ENCODE data around the gene GRAP. TPM values are rescaled to one million over a fixed set of nuclear protein-coding genes. Genes with fewer than 3 reads are reported as not detected.

Gene GRAP
- total and polyA plus RNA-seq, 9 donors: 0.61 to 7.2 (median 2.5) TPM

DNA sequence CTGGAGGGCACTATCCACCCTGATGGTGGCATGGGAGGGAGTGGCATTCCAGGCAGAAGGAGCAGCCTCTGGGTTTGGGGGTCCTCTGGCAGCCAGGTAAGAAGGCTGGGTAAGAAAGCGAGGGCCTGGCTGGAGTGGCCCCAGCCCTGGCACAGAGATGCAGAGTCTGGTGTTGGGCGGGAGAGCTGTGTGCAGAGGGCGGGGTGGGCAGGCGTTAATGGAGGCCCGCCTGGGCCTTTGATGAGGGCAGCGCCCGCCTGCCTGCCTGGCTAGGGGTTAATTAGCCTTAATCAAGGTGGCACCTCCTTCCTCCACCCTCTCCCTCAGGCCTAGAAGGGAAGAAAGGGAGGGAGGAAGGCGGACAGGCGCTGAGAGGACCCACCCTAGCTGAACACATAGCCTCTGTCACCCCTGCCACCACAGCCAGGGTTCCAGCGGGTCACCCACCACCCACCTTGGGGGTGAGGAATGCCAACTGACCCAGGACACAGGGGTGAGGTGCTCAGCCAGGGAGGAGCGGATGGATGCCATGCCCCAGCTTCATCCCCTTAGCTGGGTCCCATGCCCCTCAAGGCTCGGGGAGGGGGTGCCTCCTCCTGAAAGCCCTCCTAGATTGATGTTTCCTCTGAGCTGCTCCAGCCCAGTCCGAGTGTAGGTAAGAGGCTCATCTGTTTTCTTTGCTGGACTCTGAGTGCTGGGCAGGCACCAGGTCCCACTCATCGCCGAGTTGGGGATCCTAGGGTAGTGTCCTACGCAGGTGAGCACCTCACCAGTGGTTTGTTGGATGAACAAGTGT, 28.8 kb downstream of the GRAP start:
- H3K4me1 ChIP-seq (ENCODE audit: insufficient read depth): no peaks in the 10 kb centered on the region
- no peak for TF ChIP-seq POLR2A (IDR thresholded peaks at IDR 0.05)
- TF ChIP-seq EP300 (IDR thresholded peaks at IDR 0.05): no peak
- TF ChIP-seq, protein P1, sequence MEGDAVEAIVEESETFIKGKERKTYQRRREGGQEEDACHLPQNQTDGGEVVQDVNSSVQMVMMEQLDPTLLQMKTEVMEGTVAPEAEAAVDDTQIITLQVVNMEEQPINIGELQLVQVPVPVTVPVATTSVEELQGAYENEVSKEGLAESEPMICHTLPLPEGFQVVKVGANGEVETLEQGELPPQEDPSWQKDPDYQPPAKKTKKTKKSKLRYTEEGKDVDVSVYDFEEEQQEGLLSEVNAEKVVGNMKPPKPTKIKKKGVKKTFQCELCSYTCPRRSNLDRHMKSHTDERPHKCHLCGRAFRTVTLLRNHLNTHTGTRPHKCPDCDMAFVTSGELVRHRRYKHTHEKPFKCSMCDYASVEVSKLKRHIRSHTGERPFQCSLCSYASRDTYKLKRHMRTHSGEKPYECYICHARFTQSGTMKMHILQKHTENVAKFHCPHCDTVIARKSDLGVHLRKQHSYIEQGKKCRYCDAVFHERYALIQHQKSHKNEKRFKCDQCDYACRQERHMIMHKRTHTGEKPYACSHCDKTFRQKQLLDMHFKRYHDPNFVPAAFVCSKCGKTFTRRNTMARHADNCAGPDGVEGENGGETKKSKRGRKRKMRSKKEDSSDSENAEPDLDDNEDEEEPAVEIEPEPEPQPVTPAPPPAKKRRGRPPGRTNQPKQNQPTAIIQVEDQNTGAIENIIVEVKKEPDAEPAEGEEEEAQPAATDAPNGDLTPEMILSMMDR (IDR thresholded peaks at IDR 0.05): no peak
- H3K36me3 ChIP-seq: no peaks in the 10 kb centered on the region
- no peaks in the 10 kb centered on the region for H3K9me3 ChIP-seq
- no peak overlapping the region for H3K4me3 ChIP-seq
- H3K27me3 ChIP-seq: no peaks in the 10 kb centered on the region
- no peak overlapping the region for H3K27ac ChIP-seq
- intact Hi-C loops (cut with DNase I): no loop called here
- peak in 1 of 5 donors; percentile 12 for DNase-seq
- WGBS, 3 donors: 83 to 86% (median 85%) methylated on average over 15 to 16 of the region's 16 CpGs

DNA sequence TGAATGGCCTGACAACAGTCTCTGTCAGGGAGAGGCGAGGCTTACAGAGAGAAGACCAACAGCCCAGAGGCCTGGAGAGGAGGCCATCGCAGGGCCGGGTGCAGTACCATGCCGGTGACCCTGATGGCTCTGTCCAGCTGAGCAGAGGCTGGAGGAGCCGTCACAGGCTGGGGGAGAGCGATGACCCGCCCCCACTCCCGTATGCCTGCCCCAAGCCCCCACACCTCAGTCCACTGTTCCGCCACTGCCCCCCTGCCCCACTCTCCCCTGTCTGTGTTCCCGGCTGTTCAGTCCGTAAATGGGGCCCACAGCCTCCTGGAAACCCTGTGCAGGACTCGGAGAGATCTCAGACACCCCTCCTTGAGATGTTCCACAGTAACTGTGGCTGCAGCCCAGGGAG, 29.4 kb downstream of the GRAP start:
- DNase-seq: peak in 1 of 5 donors; percentile 9
- no peak overlapping the region for H3K27ac ChIP-seq
- H3K4me3 ChIP-seq: no peak overlapping the region
- no peaks in the 10 kb centered on the region for H3K36me3 ChIP-seq
- intact Hi-C loops (cut with DNase I): no loop called here
- TF ChIP-seq EP300 (IDR thresholded peaks at IDR 0.05): no peak
- TF ChIP-seq, protein P1 (IDR thresholded peaks at IDR 0.05): no peak
- TF ChIP-seq POLR2A (IDR thresholded peaks at IDR 0.05): no peak
- no peaks in the 10 kb centered on the region for H3K4me1 ChIP-seq (ENCODE audit: insufficient read depth)
- 69 to 75% (median 69%) methylated on average over 12 of the region's 12 CpGs for WGBS, 3 donors
- H3K9me3 ChIP-seq: no peaks in the 10 kb centered on the region
- H3K27me3 ChIP-seq: no peaks in the 10 kb centered on the region

DNA sequence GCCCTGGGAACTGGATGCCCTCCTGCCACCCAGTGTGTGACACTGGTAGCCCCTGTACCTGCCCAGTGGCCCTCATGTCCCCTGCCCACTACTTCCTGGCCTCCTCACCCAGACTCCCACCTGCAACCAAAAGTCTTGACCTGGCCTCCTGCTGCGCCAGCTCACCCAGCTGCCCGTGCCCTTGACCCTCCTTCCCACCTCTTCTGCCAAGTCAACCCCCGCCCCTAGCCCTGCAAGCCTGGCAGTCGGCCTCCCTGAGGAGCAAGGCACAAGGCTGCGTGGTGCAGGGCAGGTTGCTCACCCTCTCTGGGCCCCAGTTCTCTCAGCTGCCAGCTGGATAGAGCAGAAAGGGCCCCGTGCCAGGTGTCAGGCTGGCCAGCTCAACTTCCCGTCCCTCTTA, 29.9 kb downstream of the GRAP start:
- Histone ChIP-seq H3K27me3 (no peaks in the 10 kb centered on the region), H3K4me1 (ENCODE audit: insufficient read depth) (no peaks in the 10 kb centered on the region), H3K27ac (no peak overlapping the region), H3K4me3 (no peak overlapping the region), H3K9me3 (no peaks in the 10 kb centered on the region), H3K36me3 (no peaks in the 10 kb centered on the region)
- intact Hi-C loops (cut with DNase I): no loop called here
- peak in 1 of 5 donors; percentile 14 for DNase-seq
- WGBS, 3 donors: 65 to 71% (median 70%) methylated on average over 7 of the region's 7 CpGs
- TF ChIP-seq EP300 (IDR thresholded peaks at IDR 0.05): no peak
- no peak for TF ChIP-seq POLR2A (IDR thresholded peaks at IDR 0.05)
- TF ChIP-seq, protein P1 (IDR thresholded peaks at IDR 0.05): no peak

DNA sequence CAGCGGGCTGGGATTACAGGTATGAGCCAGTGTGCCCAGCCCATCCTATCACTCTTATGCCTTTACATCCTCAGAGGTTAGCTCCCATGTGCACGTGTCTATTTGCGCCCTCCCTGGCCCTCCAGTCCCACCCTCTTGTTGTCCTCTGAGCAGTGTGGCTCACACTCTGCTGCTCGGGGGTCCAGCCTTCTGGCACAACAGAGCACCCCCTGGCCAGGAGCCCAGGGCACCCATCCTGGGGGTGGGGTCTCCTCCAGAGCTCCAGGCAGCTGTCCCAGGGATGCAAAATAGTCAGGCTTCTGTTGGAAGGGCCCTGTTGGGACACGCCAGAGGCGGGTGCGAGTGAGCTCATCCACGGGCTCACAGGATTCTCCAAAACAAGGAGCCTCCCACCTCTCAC, 30.5 kb downstream of the GRAP start:
- no peak overlapping the region for H3K4me3 ChIP-seq
- H3K36me3 ChIP-seq: no peaks in the 10 kb centered on the region
- 87 to 90% (median 88%) methylated on average over 8 of the region's 8 CpGs for WGBS, 3 donors
- no peaks in the 10 kb centered on the region for H3K27me3 ChIP-seq
- peak in 1 of 5 donors; percentile 7 for DNase-seq
- H3K9me3 ChIP-seq: no peaks in the 10 kb centered on the region
- intact Hi-C loops (cut with DNase I): no loop called here
- H3K27ac ChIP-seq: no peak overlapping the region
- TF ChIP-seq, protein P1 (IDR thresholded peaks at IDR 0.05): no peak
- no peak for TF ChIP-seq EP300 (IDR thresholded peaks at IDR 0.05)
- no peak for TF ChIP-seq POLR2A (IDR thresholded peaks at IDR 0.05)
- no peaks in the 10 kb centered on the region for H3K4me1 ChIP-seq (ENCODE audit: insufficient read depth)

Data from ovary (tissue), 9 donors.